ENCODE data around the gene ABCC1. TPM values are rescaled to one million over a fixed set of nuclear protein-coding genes. Genes with fewer than 3 reads are reported as not detected.

ABCC1 gene
- total RNA-seq, 1 donor from 2014 or later = 49.8 TPM

GRCh38 chr16:16027728-16028310, 78.4 kb downstream of the ABCC1 start:
- ChIA-PET CTCF (interaction anchor here (1.2 kb wide), 1 partner anchor 154 kb away, joined by 3 read pairs; no protein-coding TSS in a partner anchor), POLR2A (no interaction called here)
- no peak for DNase-seq
- intact Hi-C loops (cut with micrococcal nuclease) = loop anchor here (5.0 kb wide), 1 partner anchor 141 kb away; the partner anchor contains the start of gene CEP20
- Mint-ChIP-seq H3K27me3 (no peaks in the 10 kb centered on the region), H3K9me3 (no peaks in the 10 kb centered on the region), H3K4me1 (peaks cover 32% of the 10 kb centered on the region), H3K36me3 (ENCODE audit: low read depth) (peaks cover 47% of the 10 kb centered on the region), H3K4me3 (no peak overlapping the region), H3K27ac (no peak overlapping the region)
- ATAC-seq (ENCODE audit: low read depth) = no peak
- TF ChIP-seq CTCF (IDR thresholded peaks at IDR 0.05) = no peak

- Mint-ChIP-seq H3K27me3 (no peaks in the 10 kb centered on the region), H3K4me1 (peaks cover 32% of the 10 kb centered on the region), H3K36me3 (ENCODE audit: low read depth) (peaks cover 50% of the 10 kb centered on the region), H3K9me3 (no peaks in the 10 kb centered on the region), H3K4me3 (no peak overlapping the region), H3K27ac (no peak overlapping the region)
- CTCF ChIA-PET = no interaction called here
- POLR2A ChIA-PET = no interaction called here
- intact Hi-C loops (cut with micrococcal nuclease) = loop anchor here (5.0 kb wide), 1 partner anchor 141 kb away; the partner anchor contains the start of gene CEP20
- no peak for DNase-seq
- ATAC-seq (ENCODE audit: low read depth) = no peak
- TF ChIP-seq CTCF (IDR thresholded peaks at IDR 0.05) = no peak
These were observed 79.0 kb downstream of the ABCC1 start for GRCh38 chr16:16028311-16028999.

GRCh38 chr16:16029431-16030011, 80.1 kb downstream of the ABCC1 start:
- Mint-ChIP-seq H3K36me3 (ENCODE audit: low read depth) (peaks cover 50% of the 10 kb centered on the region), H3K9me3 (no peaks in the 10 kb centered on the region), H3K27ac (no peak overlapping the region), H3K4me3 (no peak overlapping the region), H3K27me3 (no peaks in the 10 kb centered on the region), H3K4me1 (peaks cover 31% of the 10 kb centered on the region)
- ChIA-PET POLR2A (no interaction called here), CTCF (interaction anchor here (1.0 kb wide), 1 partner anchor 22 kb away, joined by 3 read pairs; no protein-coding TSS in a partner anchor)
- DNase-seq (no peak), ATAC-seq (ENCODE audit: low read depth) (no peak)
- TF ChIP-seq CTCF (IDR thresholded peaks at IDR 0.05) = no peak
- intact Hi-C loops (cut with micrococcal nuclease) = loop anchor here (5.0 to 10.0 kb wide), 2 partner anchors 95 to 142 kb away; partner anchors contain the start of gene CEP20

GRCh38 chr16:16030449-16030848, 81.0 kb downstream of the ABCC1 start:
- DNase-seq (no peak), ATAC-seq (ENCODE audit: low read depth) (no peak)
- Mint-ChIP-seq H3K4me1 (peaks cover 21% of the 10 kb centered on the region), H3K27ac (no peak overlapping the region), H3K27me3 (no peaks in the 10 kb centered on the region), H3K36me3 (ENCODE audit: low read depth) (peaks cover 51% of the 10 kb centered on the region), H3K4me3 (no peak overlapping the region), H3K9me3 (no peaks in the 10 kb centered on the region)
- intact Hi-C loops (cut with micrococcal nuclease) = loop anchor here (10.0 kb wide), 1 partner anchor 94 kb away; no protein-coding TSS in a partner anchor
- ChIA-PET CTCF (no interaction called here), POLR2A (no interaction called here)
- TF ChIP-seq CTCF (IDR thresholded peaks at IDR 0.05) = no peak

- ChIA-PET CTCF (no interaction called here), POLR2A (interaction anchor here (0.6 kb wide), 1 partner anchor 35 kb away, joined by 3 read pairs; no protein-coding TSS in a partner anchor)
- intact Hi-C loops (cut with micrococcal nuclease) = loop anchor here (10.0 kb wide), 1 partner anchor 93 kb away; no protein-coding TSS in a partner anchor
- peaks cover 57% of the 10 kb centered on the region for H3K36me3 Mint-ChIP-seq (ENCODE audit: low read depth)
- ATAC-seq (ENCODE audit: low read depth) (no peak), DNase-seq (no peak)
- H3K27ac Mint-ChIP-seq = no peak overlapping the region
- no peaks in the 10 kb centered on the region for H3K27me3 Mint-ChIP-seq
- TF ChIP-seq CTCF (IDR thresholded peaks at IDR 0.05) = no peak
- H3K4me1 Mint-ChIP-seq = peaks cover 14% of the 10 kb centered on the region
- H3K4me3 Mint-ChIP-seq = no peak overlapping the region
- no peaks in the 10 kb centered on the region for H3K9me3 Mint-ChIP-seq
These were observed 82.0 kb downstream of the ABCC1 start for GRCh38 chr16:16031401-16031800.

Data from activated B cell treated with CpG ODN at 0.5 μM for 24 hours (primary cell).